ENCODE results near the gene IGF1.

Gene IGF1

DNA sequence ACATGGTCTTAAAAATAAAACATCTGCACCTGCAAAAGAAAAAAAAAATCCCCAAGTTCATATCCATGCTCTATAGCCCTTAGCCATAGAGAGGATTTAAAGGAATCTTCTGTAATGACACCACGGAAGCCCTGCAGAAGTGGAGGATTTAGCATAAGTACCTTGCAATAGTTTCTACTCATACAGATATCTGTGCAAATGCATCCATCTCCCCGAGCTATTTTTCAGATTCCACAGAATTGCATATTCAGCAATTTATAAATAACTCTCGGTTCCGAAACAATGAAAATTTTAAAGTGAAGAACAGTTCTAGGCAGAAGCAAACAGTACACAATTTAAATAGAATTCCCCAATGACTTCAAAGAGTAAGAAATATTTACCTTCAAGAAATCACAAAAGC lies 424 bp downstream of the IGF1 start:
- DNase-seq (ENCODE audit: low spot score): no peak
- ChIA-PET POLR2A (ENCODE audit: low non-redundant PET) (no interaction called here), CTCF (interaction anchor here (0.6 kb wide), 1 partner anchor 253 kb away, joined by 3 read pairs; no protein-coding TSS in a partner anchor)
- no peak overlapping the region for H3K27ac ChIP-seq
- TF ChIP-seq, protein P1, sequence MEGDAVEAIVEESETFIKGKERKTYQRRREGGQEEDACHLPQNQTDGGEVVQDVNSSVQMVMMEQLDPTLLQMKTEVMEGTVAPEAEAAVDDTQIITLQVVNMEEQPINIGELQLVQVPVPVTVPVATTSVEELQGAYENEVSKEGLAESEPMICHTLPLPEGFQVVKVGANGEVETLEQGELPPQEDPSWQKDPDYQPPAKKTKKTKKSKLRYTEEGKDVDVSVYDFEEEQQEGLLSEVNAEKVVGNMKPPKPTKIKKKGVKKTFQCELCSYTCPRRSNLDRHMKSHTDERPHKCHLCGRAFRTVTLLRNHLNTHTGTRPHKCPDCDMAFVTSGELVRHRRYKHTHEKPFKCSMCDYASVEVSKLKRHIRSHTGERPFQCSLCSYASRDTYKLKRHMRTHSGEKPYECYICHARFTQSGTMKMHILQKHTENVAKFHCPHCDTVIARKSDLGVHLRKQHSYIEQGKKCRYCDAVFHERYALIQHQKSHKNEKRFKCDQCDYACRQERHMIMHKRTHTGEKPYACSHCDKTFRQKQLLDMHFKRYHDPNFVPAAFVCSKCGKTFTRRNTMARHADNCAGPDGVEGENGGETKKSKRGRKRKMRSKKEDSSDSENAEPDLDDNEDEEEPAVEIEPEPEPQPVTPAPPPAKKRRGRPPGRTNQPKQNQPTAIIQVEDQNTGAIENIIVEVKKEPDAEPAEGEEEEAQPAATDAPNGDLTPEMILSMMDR (conservative IDR thresholded peaks at IDR 0.05; ENCODE audit: low read depth): no peak

DNA sequence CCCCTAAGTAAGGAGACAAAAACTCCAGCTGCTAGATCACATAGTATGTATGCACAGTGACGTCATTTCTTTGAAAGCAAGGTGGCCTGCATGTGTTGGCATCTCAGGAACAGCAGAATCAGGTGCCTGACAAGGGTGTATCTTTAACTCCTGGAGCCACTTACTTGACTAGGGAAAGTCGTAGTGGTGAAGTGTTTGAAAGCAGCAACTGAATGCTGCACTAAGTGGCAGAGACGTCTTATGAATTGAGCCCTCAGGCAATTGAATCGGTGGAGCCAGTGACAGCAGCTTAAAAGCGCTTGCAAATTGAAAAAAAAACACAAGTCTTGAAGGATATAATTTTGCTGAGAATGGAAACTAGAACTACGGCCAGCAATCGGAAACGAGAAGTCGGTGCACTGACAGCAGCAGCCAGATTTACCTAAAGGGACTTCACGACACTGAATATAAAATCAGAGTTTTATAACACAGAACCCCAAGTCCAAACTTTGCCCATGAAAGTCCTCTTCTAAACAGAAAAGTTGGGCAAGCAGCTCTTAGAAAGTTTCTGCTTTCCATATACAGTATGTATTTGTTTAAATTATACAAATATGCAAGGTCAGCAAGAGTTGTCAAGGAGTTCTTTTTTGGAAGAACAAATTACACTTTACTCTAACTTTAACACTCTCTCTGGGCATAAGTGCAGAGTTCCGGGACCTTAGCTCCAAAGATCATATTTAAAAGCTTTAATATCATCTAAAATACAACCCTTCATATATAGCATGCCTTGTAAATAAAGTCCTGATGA lies 1.1 kb downstream of the IGF1 start:
- POLR2A ChIA-PET (ENCODE audit: low non-redundant PET): no interaction called here
- no peak for DNase-seq (ENCODE audit: low spot score)
- CTCF ChIA-PET: interaction anchor here (0.7 kb wide), 2 partner anchors 308 to 324 kb away, joined by 3 to 4 read pairs; no protein-coding TSS in a partner anchor
- no peak overlapping the region for H3K27ac ChIP-seq
- TF ChIP-seq, protein P1 (conservative IDR thresholded peaks at IDR 0.05; ENCODE audit: low read depth): no peak

DNA sequence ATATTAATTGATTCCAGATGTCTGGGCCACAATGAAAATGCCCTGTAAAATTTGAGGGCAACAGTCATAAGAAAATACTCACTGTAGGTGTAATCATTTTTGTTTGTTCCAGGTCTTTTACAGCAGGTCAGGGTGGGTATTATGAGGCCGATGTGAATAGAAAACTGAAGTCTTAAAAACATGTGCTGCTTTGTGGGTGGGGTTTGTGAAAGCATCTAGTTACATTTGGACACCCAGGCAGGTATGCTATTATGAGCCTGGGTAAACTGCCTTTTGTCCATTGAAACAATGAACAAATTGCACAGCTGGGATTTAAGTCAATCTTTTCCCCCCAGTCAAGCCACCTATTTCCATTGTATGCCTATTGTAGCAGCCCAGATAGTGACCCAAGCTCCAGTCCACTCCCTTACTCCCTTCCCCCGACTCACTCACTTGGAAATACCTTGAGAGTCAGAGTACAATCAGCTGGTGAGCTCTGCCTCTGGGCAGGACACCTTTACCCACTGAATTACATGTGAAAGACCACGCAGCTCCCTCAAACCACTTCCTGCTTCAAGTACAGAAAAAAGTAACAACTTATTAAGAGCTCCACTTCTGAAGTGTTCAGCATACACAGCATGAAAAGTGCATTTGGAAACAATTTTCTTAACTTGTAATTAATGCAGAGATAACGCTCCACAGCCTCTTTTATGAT lies 1.8 kb downstream of the IGF1 start:
- ChIA-PET CTCF (interaction anchor here (0.7 kb wide), 2 partner anchors 308 to 325 kb away, joined by 3 to 4 read pairs; no protein-coding TSS in a partner anchor), POLR2A (ENCODE audit: low non-redundant PET) (no interaction called here)
- TF ChIP-seq, protein P1 (conservative IDR thresholded peaks at IDR 0.05; ENCODE audit: low read depth): no peak
- no peak overlapping the region for H3K27ac ChIP-seq
- no peak for DNase-seq (ENCODE audit: low spot score)

DNA sequence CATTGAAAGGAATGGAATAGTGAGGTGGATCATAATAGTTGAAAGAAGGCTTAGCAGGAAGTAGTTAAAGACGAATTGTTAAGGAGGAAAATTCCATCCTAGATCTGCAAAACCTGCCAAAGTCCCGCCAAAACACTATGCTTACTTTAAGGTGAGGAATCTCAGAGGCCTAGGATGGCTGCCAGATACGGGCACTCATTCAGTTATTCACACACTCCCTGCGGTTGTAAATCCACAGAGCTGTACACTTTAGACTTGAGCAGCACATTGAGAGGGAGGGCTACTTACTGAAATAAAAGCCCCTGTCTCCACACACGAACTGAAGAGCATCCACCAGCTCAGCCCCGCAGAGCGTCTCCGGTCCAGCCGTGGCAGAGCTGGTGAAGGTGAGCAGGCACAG lies 5.0 kb downstream of the IGF1 start:
- ChIA-PET POLR2A (ENCODE audit: low non-redundant PET) (no interaction called here), CTCF (interaction anchor here (0.7 kb wide), 1 partner anchor 1669 kb away, joined by 3 read pairs; no protein-coding TSS in a partner anchor)
- H3K27ac ChIP-seq: no peak overlapping the region
- TF ChIP-seq, protein P1 (conservative IDR thresholded peaks at IDR 0.05; ENCODE audit: low read depth): no peak
- no peak for DNase-seq (ENCODE audit: low spot score)

DNA sequence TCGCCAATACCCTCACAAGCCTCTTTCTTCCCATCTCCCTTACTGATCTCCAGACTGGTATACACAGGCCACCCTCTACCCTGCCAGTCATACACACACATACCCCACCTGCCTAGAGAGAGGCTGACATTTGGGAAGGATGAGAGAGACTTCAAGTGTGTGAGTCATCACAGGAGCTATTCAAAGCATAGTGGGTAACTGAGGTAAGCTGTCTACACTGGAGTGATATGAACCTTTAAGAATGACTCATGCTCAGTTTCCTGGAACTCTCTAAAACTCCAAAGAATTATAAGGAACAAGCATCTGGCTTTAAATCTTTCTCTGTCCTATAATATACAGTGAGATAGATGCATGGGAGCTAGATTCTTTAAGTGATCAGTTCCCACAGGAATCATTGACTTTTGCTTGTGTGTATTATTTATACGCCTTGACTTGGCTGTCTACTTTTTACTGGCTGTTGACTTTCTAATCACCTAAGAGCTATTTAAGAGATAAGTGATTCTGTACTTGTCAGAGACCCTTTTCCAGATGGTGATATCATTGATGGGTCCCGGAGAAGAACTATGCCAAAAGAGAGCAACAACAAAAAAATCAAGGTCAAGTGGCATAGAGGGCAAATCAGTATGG lies 5.8 kb downstream of the IGF1 start:
- TF ChIP-seq, protein P1 (conservative IDR thresholded peaks at IDR 0.05; ENCODE audit: low read depth): no peak
- POLR2A ChIA-PET (ENCODE audit: low non-redundant PET): no interaction called here
- CTCF ChIA-PET: no interaction called here
- no peak for DNase-seq (ENCODE audit: low spot score)
- H3K27ac ChIP-seq: no peak overlapping the region

DNA sequence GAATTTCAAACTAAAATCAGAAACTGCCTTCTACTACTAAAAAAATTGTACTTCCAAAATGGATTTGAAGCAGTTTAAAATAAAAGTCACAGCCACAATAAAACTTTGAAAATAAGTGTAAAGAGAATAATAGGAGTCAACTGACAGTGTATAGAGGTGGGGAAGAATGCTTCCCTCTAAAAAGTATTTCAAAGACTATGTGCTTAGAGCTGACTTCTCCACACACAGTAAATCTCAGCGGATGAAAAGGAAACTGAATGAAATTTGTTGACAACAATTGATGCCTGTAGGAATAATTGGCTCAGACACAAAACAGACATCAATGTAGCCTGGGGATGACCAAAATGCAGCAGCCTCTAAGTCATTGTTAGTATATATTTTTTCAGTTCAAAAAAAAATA lies 7.9 kb downstream of the IGF1 start:
- ChIA-PET CTCF (interaction anchor here (0.7 to 1.2 kb wide), 2 partner anchors 11 to 469 kb away, joined by 4 to 5 read pairs; no protein-coding TSS in a partner anchor), POLR2A (ENCODE audit: low non-redundant PET) (no interaction called here)
- DNase-seq (ENCODE audit: low spot score): no peak
- TF ChIP-seq, protein P1 (conservative IDR thresholded peaks at IDR 0.05; ENCODE audit: low read depth): no peak
- no peak overlapping the region for H3K27ac ChIP-seq
